HCT116 (cell line): ENCODE results near the gene SLA2. TPM values are rescaled to one million over a fixed set of nuclear protein-coding genes. Genes with fewer than 3 reads are reported as not detected.

Source experiments
- ATAC-seq: fragments of 200-7000 bp; cut with Tn5 transposase; 2 replicates; pipeline ENCODE4 v1.9.1; 2020; ENCODE audit warnings: mild to moderate bottlenecking, moderate library complexity
- BruUV-seq: library from RNA; stranded (reverse); fragments of 400-500 nt; replicated peaks from 2 replicates; lab custom pipeline; 2021; lab: Mats Ljungman, UMichigan
- CTCF ChIA-PET: fragments of 300-600 bp; sonication (Branson Sonifier 250); formaldehyde crosslinking; loops from one replicate; lab custom pipeline; 2021; ENCODE audit warnings: antibody characterized with exemption; lab: Charles Lee
- POLR2A ChIA-PET: fragments of 300-600, 350-600 bp; sonication (Branson Sonifier 250); formaldehyde crosslinking; loops from one replicate; lab custom pipeline; 2021; ENCODE audit warnings: antibody characterized with exemption; lab: Charles Lee
- RAD21 ChIA-PET, 2 experiments: fragments of 300-600 bp; sonication (Branson Sonifier 250); formaldehyde crosslinking; loops; one replicate each; lab custom pipeline; 2023; ENCODE audit warnings: low total read pairs in 2 of 2; ENCODE audit not compliant: uncharacterized antibody in 2 of 2, unreplicated experiment in 2 of 2, low non-redundant PET in 1 of 2; lab: Charles Lee
- DNase-seq: peaks from one replicate; pipeline ENCODE4 v3.0.0-alpha.2; 2010; ENCODE audit warnings: low read depth, low spot score
- H2AFZ ChIP-seq: fragments of 200-600 bp; shearing (Covaris generic), sonication (generic); 2 replicates; pipeline ENCODE4 v1.6.1; 2017; ENCODE audit warnings: low read depth, mixed run types, mixed read lengths, antibody characterized with exemption, low read length; ENCODE audit not compliant: poor library complexity, severe bottlenecking
- H3K27ac ChIP-seq: 2 replicates; pipeline ENCODE4 v1.5.1; 2012; ENCODE audit warnings: low read depth, low read length
- H3K27me3 ChIP-seq: fragments of 200-600 bp; sonication (generic); 2 replicates; pipeline ENCODE4 v1.6.1; 2016; ENCODE audit warnings: mixed run types, low read length, mixed read lengths; ENCODE audit not compliant: insufficient read depth
- H3K36me3 ChIP-seq, 2 experiments: fragments of 200-500 bp in 1 of 2; fragments of 200-600 bp in 1 of 2; sonication (Bioruptor generic) in 1 of 2; sonication (generic) in 1 of 2; 2 replicates each; pipeline versions ENCODE4 v1.5.1 to v1.6.1; 2014 to 2016; ENCODE audit warnings: low read length in 2 of 2, inconsistent platforms in 1 of 2, mixed read lengths in 1 of 2, mixed run types in 1 of 2; ENCODE audit not compliant: insufficient read depth in 2 of 2, control insufficient read depth in 1 of 2
- H3K4me1 ChIP-seq, 2 experiments: fragments of 200-600 bp in 1 of 2; sonication (generic) in 1 of 2; 2 replicates each; pipeline versions ENCODE4 v1.5.1 to v1.6.1; 2012 to 2017; ENCODE audit warnings: low read length in 2 of 2, inconsistent platforms in 1 of 2, mild to moderate bottlenecking in 1 of 2, mixed read lengths in 1 of 2, mixed run types in 1 of 2, moderate library complexity in 1 of 2; ENCODE audit not compliant: insufficient read depth in 2 of 2, control insufficient read depth in 1 of 2
- H3K4me2 ChIP-seq: fragments of 200-600 bp; sonication (generic); 2 replicates; pipeline ENCODE4 v1.6.1; 2017; ENCODE audit warnings: mixed run types, low read length, mixed read lengths
- H3K4me3 ChIP-seq, 2 experiments: fragments of 200-600 bp in 1 of 2; sonication (generic) in 1 of 2; replicated peaks in 1 of 2; 2 replicates each; pipeline ENCODE4 v1.5.1; 2011 to 2016; ENCODE audit warnings: low read length in 2 of 2, control low read depth in 1 of 2, low read depth in 1 of 2, mild to moderate bottlenecking in 1 of 2, mixed read lengths in 1 of 2, mixed run types in 1 of 2
- H3K79me2 ChIP-seq: fragments of 200-600 bp; sonication (generic); 2 replicates; pipeline ENCODE4 v1.6.1; 2017; ENCODE audit warnings: mild to moderate bottlenecking, mixed run types, low read length, moderate library complexity, mixed read lengths; ENCODE audit not compliant: insufficient read depth
- H3K9ac ChIP-seq: fragments of 200-600 bp; sonication (generic); 2 replicates; pipeline ENCODE4 v1.6.1; 2016; ENCODE audit warnings: low read length, mixed read lengths
- H3K9me2 ChIP-seq: fragments of 200-600 bp; sonication (generic), shearing (Covaris generic); 2 replicates; pipeline ENCODE4 v1.6.1; 2017; ENCODE audit warnings: mixed run types, mild to moderate bottlenecking, moderate library complexity; ENCODE audit not compliant: insufficient read depth
- H3K9me3 ChIP-seq, 2 experiments: fragments of 200-500 bp in 1 of 2; fragments of 200-600 bp in 1 of 2; sonication (Bioruptor generic) in 1 of 2; sonication (generic) in 1 of 2; 2 replicates each; pipeline ENCODE4 v1.6.1; 2014 to 2017; ENCODE audit warnings: low read length in 2 of 2, mixed read lengths in 2 of 2, inconsistent platforms in 1 of 2, low read depth in 1 of 2, mild to moderate bottlenecking in 1 of 2, mixed run types in 1 of 2, moderate library complexity in 1 of 2; ENCODE audit not compliant: control insufficient read depth in 1 of 2, insufficient read depth in 1 of 2
- H4K20me1 ChIP-seq: fragments of 200-600 bp; sonication (generic), shearing (Covaris generic); 2 replicates; pipeline ENCODE4 v1.6.1; 2017; ENCODE audit warnings: mixed run types, mild to moderate bottlenecking, moderate library complexity; ENCODE audit not compliant: insufficient read depth
- ATF3 ChIP-seq: IDR thresholded peaks from 2 replicates; pipeline ENCODE4 v1.6.1; 2012
- CTCF ChIP-seq, 3 experiments: fragments of 200-600 bp in 1 of 3; sonication (generic) in 1 of 3; IDR thresholded peaks in 2 of 3; conservative IDR thresholded peaks in 1 of 3; 2 replicates each; pipeline ENCODE4 v1.5.1; 2012 to 2017; ENCODE audit warnings: low read depth in 2 of 3, low read length in 2 of 3, antibody characterized with exemption in 1 of 3, borderline replicate concordance in 1 of 3, control low read depth in 1 of 3, mild to moderate bottlenecking in 1 of 3, mixed read lengths in 1 of 3, mixed run types in 1 of 3, moderate library complexity in 1 of 3; ENCODE audit not compliant: insufficient read depth in 1 of 3
- EGR1 ChIP-seq: IDR thresholded peaks from 2 replicates; pipeline ENCODE4 v1.6.1; 2012; ENCODE audit warnings: low read depth
- EZH2 ChIP-seq: fragments of 200-600 bp; sonication (generic); IDR thresholded peaks from 2 replicates; pipeline ENCODE4 v1.6.1; 2017; ENCODE audit warnings: antibody characterized with exemption, mixed run types
- EZH2phosphoT487 ChIP-seq: fragments of 200-600 bp; IDR thresholded peaks from 2 replicates; pipeline ENCODE4 v1.6.1; 2018; ENCODE audit warnings: antibody characterized with exemption, borderline replicate concordance
- JUND ChIP-seq: IDR thresholded peaks from 2 replicates; pipeline ENCODE4 v1.6.1; 2012
- POLR2A ChIP-seq: IDR thresholded peaks from 2 replicates; pipeline ENCODE4 v1.7.0; 2011; ENCODE audit warnings: borderline replicate concordance; ENCODE audit not compliant: insufficient read depth, insufficient read length; ENCODE audit errors: extremely low read depth
- RAD21 ChIP-seq: IDR thresholded peaks from 2 replicates; pipeline ENCODE4 v1.6.1; 2012; ENCODE audit warnings: low read depth, mild to moderate bottlenecking
- SIN3A ChIP-seq: IDR thresholded peaks from 2 replicates; pipeline ENCODE4 v1.6.1; 2012; ENCODE audit warnings: low read depth
- SRF ChIP-seq: IDR thresholded peaks from 2 replicates; pipeline ENCODE4 v1.6.1; 2012; ENCODE audit warnings: low read depth
- TCF7L2 ChIP-seq: IDR thresholded peaks from 2 replicates; pipeline ENCODE4 v1.7.0; 2011; ENCODE audit warnings: borderline replicate concordance, inconsistent platforms; ENCODE audit not compliant: insufficient read depth, insufficient read length; ENCODE audit errors: extremely low read depth
- YY1 ChIP-seq: IDR thresholded peaks from 2 replicates; pipeline ENCODE4 v1.6.1; 2011; ENCODE audit warnings: low read length, low read depth, moderate library complexity, mild to moderate bottlenecking; ENCODE audit not compliant: insufficient replicate concordance; ENCODE audit errors: extremely low read depth
- ZBTB33 ChIP-seq: IDR thresholded peaks from 2 replicates; pipeline ENCODE4 v1.6.1; 2011; ENCODE audit warnings: mild to moderate bottlenecking, low read length, moderate library complexity; ENCODE audit not compliant: insufficient replicate concordance; ENCODE audit errors: extremely low read depth
- ZNF274 ChIP-seq: fragments of 200-500 bp; sonication (Bioruptor generic); IDR thresholded peaks from 2 replicates; pipeline ENCODE4 v1.6.1; 2014; ENCODE audit warnings: mild to moderate bottlenecking, low read depth, low read length, inconsistent platforms
- intact Hi-C: fragments of 100-400 bp; cut with micrococcal nuclease; formaldehyde crosslinking; loops from 2 replicates; pipeline ENCODE4 v1.10.0; 2022
- total RNA-seq: library from RNA; stranded (reverse); gene quantifications from one replicate; pipeline ENCODE4 v1.2.1, GENCODE V29; 2021; ENCODE audit not compliant: unreplicated experiment

The SLA2 gene
- total RNA-seq, 1 experiment from 2014 or later, result 0.12 TPM

GRCh38 chr20:36599912-36600345 is 46.1 kb downstream of the SLA2 start:
- H4K20me1 ChIP-seq, result no peaks in the 10 kb centered on the region
- intact Hi-C loops, result loop anchor here (10.0 kb wide), 1 partner anchor 125 kb away; no protein-coding TSS in a partner anchor
- no peak overlapping the region for H3K27ac ChIP-seq
- H3K27me3 ChIP-seq, result no peaks in the 10 kb centered on the region
- DNase-seq, result no peak
- ChIA-PET RAD21 (no interaction called here), POLR2A (no interaction called here), CTCF (no interaction called here)
- H3K4me3 ChIP-seq, result no peak overlapping the region
- no peaks in the 10 kb centered on the region for H3K9me3 ChIP-seq
- H3K4me2 ChIP-seq, result no peak overlapping the region
- H3K9ac ChIP-seq, result no peak overlapping the region
- H3K9me2 ChIP-seq, result no peaks in the 10 kb centered on the region
- BruUV-seq, result no TSS peak
- peaks cover 4 to 8% of the 10 kb centered on the region in 2 experiments; a peak in 2 of 4 replicates for H3K4me1 ChIP-seq
- TF ChIP-seq POLR2A (no peak), EZH2 (no peak), SRF (no peak), EZH2phosphoT487 (no peak), TCF7L2 (no peak), ZNF274 (no peak)
- no peak for ATAC-seq
- no peaks in the 10 kb centered on the region for H3K79me2 ChIP-seq
- no peaks in the 10 kb centered on the region for H3K36me3 ChIP-seq
- no peak overlapping the region for H2AFZ ChIP-seq

GRCh38 chr20:36593347-36593929 is 52.6 kb downstream of the SLA2 start:
- Histone ChIP-seq H3K27me3 (no peaks in the 10 kb centered on the region), H3K4me1 (peaks cover 5 to 9% of the 10 kb centered on the region in 2 experiments; a peak in 3 of 4 replicates), H3K4me3 (no peak overlapping the region), H3K79me2 (no peaks in the 10 kb centered on the region), H3K9me2 (no peaks in the 10 kb centered on the region), H3K4me2 (no peak overlapping the region), H4K20me1 (no peaks in the 10 kb centered on the region), H3K27ac (no peak overlapping the region), H3K9me3 (no peaks in the 10 kb centered on the region), H2AFZ (no peak overlapping the region), H3K9ac (no peak overlapping the region), H3K36me3 (no peaks in the 10 kb centered on the region)
- ATAC-seq (no peak), DNase-seq (no peak)
- intact Hi-C loops, result no loop called here
- TF ChIP-seq SIN3A (no peak), RAD21 (no peak), EGR1 (no peak), YY1 (no peak), ZBTB33 (no peak), CTCF (IDR thresholded peaks at IDR 0.05 in 2 of 3, conservative IDR thresholded peaks at IDR 0.05 in 1 of 3; ENCODE audit: borderline replicate concordance in 1 of 3, insufficient read depth in 1 of 3, low read depth in 2 of 3, low read length in 2 of 3) (no peak), ATF3 (no peak), POLR2A (no peak), JUND (no peak)
- ChIA-PET POLR2A (interaction anchor here (1.4 kb wide), 1 partner anchor 12 kb away, joined by 8 read pairs; the partner anchor contains the start of gene RAB5IF), RAD21 (no interaction called here), CTCF (interaction anchor here (1.3 to 2.5 kb wide), 4 partner anchors 8 to 12 kb away, joined by 3 to 12 read pairs (median 9); partner anchors contain the start of gene RAB5IF)
- BruUV-seq, result no TSS peak
